B cell (primary cell): ENCODE data around the gene ANKRD31. TPM values are rescaled to one million over a fixed set of nuclear protein-coding genes. Genes with fewer than 3 reads are reported as not detected.

ENCODE experiments used
- ATAC-seq: fragments of 200-7000 bp; cut with Tn5 transposase; one replicate; pipeline ENCODE4 v1.10.0; 2021; ENCODE audit warnings: low read depth, mild to moderate bottlenecking, moderate number of reproducible peaks, moderate library complexity
- CTCF ChIA-PET: fragments of 350-600 bp; sonication (Branson Sonifier 250); formaldehyde crosslinking; loops from one replicate; lab custom pipeline; 2021; ENCODE audit warnings: antibody characterized with exemption, inconsistent platforms; lab: Charles Lee
- POLR2A ChIA-PET: fragments of 350-600 bp; sonication (Branson Sonifier 250); formaldehyde crosslinking; loops from one replicate; lab custom pipeline; 2021; ENCODE audit warnings: antibody characterized with exemption; lab: Charles Lee
- DNase-seq: peaks from one replicate; pipeline ENCODE4 v3.0.0; 2013
- H2AFZ ChIP-seq: 2 replicates; pipeline ENCODE4 v1.6.1; 2012; ENCODE audit warnings: mild to moderate bottlenecking, low read depth, low read length; ENCODE audit not compliant: insufficient read depth, poor library complexity, severe bottlenecking
- H3K27ac ChIP-seq, 2 donors: 1 replicate in 1 of 2; 2 replicates in 1 of 2; pipeline ENCODE4 v1.5.1; 2012 to 2013; ENCODE audit warnings: low read length in 2 of 2, mild to moderate bottlenecking in 2 of 2, moderate library complexity in 1 of 2
- H3K27me3 ChIP-seq, 4 experiments: fragments of 200-600 bp in 1 of 4; sonication (generic) in 1 of 4; replicated peaks in 1 of 4; 1 replicate in 2 of 4; 2 replicates in 2 of 4; pipeline versions ENCODE4 v1.6.1 to v1.7.0; 2013 to 2016; ENCODE audit warnings: low read length in 3 of 4, mild to moderate bottlenecking in 2 of 4, mixed read lengths in 1 of 4, moderate library complexity in 1 of 4; ENCODE audit not compliant: insufficient read depth in 4 of 4, control insufficient read depth in 3 of 4; ENCODE audit errors: control extremely low read depth in 1 of 4
- H3K36me3 ChIP-seq, 2 experiments: replicated peaks in 1 of 2; 1 replicate in 1 of 2; 2 replicates in 1 of 2; pipeline versions ENCODE4 v1.6.1 to v1.7.1; 2013; ENCODE audit warnings: low read length in 1 of 2; ENCODE audit not compliant: insufficient read depth in 2 of 2, control insufficient read depth in 1 of 2; ENCODE audit errors: control extremely low read depth in 1 of 2, extremely low read depth in 1 of 2
- H3K4me1 ChIP-seq, 2 donors: fragments of 200-600 bp in 1 of 2; sonication (generic) in 1 of 2; 1 replicate in 1 of 2; 2 replicates in 1 of 2; pipeline versions ENCODE4 v1.5.1 to v1.6.1; 2013 to 2017; ENCODE audit warnings: low read length in 2 of 2; ENCODE audit not compliant: control insufficient read depth in 2 of 2, insufficient read depth in 2 of 2
- H3K4me2 ChIP-seq: replicated peaks from 2 replicates; pipeline ENCODE3; 2012; ENCODE audit warnings: mild to moderate bottlenecking, low read depth, low read length; ENCODE audit not compliant: poor library complexity, severe bottlenecking
- H3K4me3 ChIP-seq, 5 experiments: fragments of 200-600 bp in 1 of 5; sonication (generic) in 1 of 5; 1 replicate in 3 of 5; 2 replicates in 2 of 5; pipeline versions ENCODE4 v1.5.1 to v1.7.0; 2011 to 2016; ENCODE audit warnings: low read length in 4 of 5, mild to moderate bottlenecking in 4 of 5, low read depth in 2 of 5, control low read depth in 1 of 5, moderate library complexity in 1 of 5; ENCODE audit not compliant: insufficient read depth in 1 of 5; ENCODE audit errors: control extremely low read depth in 1 of 5, extremely low read depth in 1 of 5
- H3K79me2 ChIP-seq: fragments of 200-600 bp; sonication (generic); one replicate; pipeline ENCODE4 v1.6.0; 2016; ENCODE audit warnings: low read length; ENCODE audit not compliant: control insufficient read depth, insufficient read depth
- H3K9ac ChIP-seq: fragments of 200-600 bp; sonication (generic); 2 replicates; pipeline ENCODE4 v1.6.1; 2017; ENCODE audit warnings: mild to moderate bottlenecking, low read length, moderate library complexity
- H3K9me3 ChIP-seq, 3 donors: one replicate each; pipeline versions ENCODE4 v1.6.1 to v1.7.1; 2013; ENCODE audit warnings: low read length in 2 of 3; ENCODE audit not compliant: control insufficient read depth in 2 of 3, insufficient read depth in 1 of 3; ENCODE audit errors: control extremely low read depth in 1 of 3
- H4K20me1 ChIP-seq: 2 replicates; pipeline ENCODE4 v1.6.0; 2012; ENCODE audit warnings: mild to moderate bottlenecking, low read length; ENCODE audit not compliant: insufficient read depth, control insufficient read depth, poor library complexity, severe bottlenecking
- H3K27ac Mint-ChIP-seq: one replicate; pipeline ENCODE4 v1.8.0; 2021; ENCODE audit warnings: mixed read lengths
- H3K27me3 Mint-ChIP-seq: one replicate; pipeline ENCODE4 v1.8.0; 2021; ENCODE audit warnings: mixed read lengths
- H3K4me1 Mint-ChIP-seq: one replicate; pipeline ENCODE4 v1.8.0; 2021; ENCODE audit warnings: mixed read lengths
- H3K4me3 Mint-ChIP-seq: one replicate; pipeline ENCODE4 v1.8.0; 2021; ENCODE audit warnings: mixed read lengths
- H3K9me3 Mint-ChIP-seq: one replicate; pipeline ENCODE4 v1.8.0; 2022; ENCODE audit warnings: mixed read lengths; ENCODE audit not compliant: insufficient read depth
- CTCF ChIP-seq: fragments of 200-600 bp; IDR thresholded peaks from one replicate; pipeline ENCODE4 v1.8.0; 2022; ENCODE audit warnings: antibody characterized with exemption, mild to moderate bottlenecking
- EZH2 ChIP-seq: IDR thresholded peaks from 2 replicates; pipeline ENCODE4 v1.6.1; 2012; ENCODE audit warnings: borderline replicate concordance, low read depth, mild to moderate bottlenecking, moderate library complexity, low read length; ENCODE audit not compliant: insufficient read depth, poor library complexity, severe bottlenecking
- intact Hi-C: fragments of 100-400 bp; cut with micrococcal nuclease; formaldehyde crosslinking; loops from one replicate; pipeline ENCODE4 v1.10.0; 2022
- polyA plus RNA-seq: library from polyadenylated mRNA; depleted of rRNA; stranded (reverse); fragments of >200 nt; gene quantifications from 2 replicates; pipeline ENCODE4 v1.2.3, GENCODE V29; 2012
- total RNA-seq, 2 donors: library from RNA; stranded (reverse); fragments of 120-200 nt in 1 of 2; gene quantifications; 1 replicate in 1 of 2; 2 replicates in 1 of 2; pipeline versions ENCODE4 v1.2.3 to v1.2.4, GENCODE V29; 2013 to 2022

ANKRD31 gene
- total and polyA plus RNA-seq, 2 donors (not counting 1 experiment from before 2014, with no cell fraction given), result 0.06 to 0.10 TPM

GRCh38 chr5:75156585-75156984 is 80.1 kb downstream of the ANKRD31 start:
- no peak for TF ChIP-seq CTCF
- TF ChIP-seq EZH2, result no peak
- Mint-ChIP-seq H3K27me3 (peaks cover 3% of the 10 kb centered on the region), H3K9me3 (peaks cover 17% of the 10 kb centered on the region), H3K27ac (no peak overlapping the region), H3K4me1 (no peaks in the 10 kb centered on the region), H3K4me3 (no peak overlapping the region)
- no peak overlapping the region for H3K27ac ChIP-seq
- no peaks in the 10 kb centered on the region for H3K79me2 ChIP-seq
- CTCF ChIA-PET, result no interaction called here
- H3K4me2 ChIP-seq, result no peak overlapping the region
- no peak overlapping the region for H3K9ac ChIP-seq
- H2AFZ ChIP-seq, result no peak overlapping the region
- H3K9me3 ChIP-seq, result peaks cover 0 to 8% (median 4%) of the 10 kb centered on the region in 3 donors
- ATAC-seq, result no peak
- H4K20me1 ChIP-seq, result no peaks in the 10 kb centered on the region
- no peaks in the 10 kb centered on the region for H3K4me1 ChIP-seq
- H3K27me3 ChIP-seq, result no peaks in the 10 kb centered on the region
- DNase-seq, result no peak
- POLR2A ChIA-PET, result no interaction called here
- intact Hi-C loops, result no loop called here
- no peak overlapping the region for H3K4me3 ChIP-seq
- no peaks in the 10 kb centered on the region for H3K36me3 ChIP-seq

GRCh38 chr5:75152860-75153259 is 83.8 kb downstream of the ANKRD31 start:
- H3K27ac ChIP-seq, result no peak overlapping the region
- POLR2A ChIA-PET, result no interaction called here
- H3K4me1 ChIP-seq, result no peaks in the 10 kb centered on the region
- peaks cover 3% of the 10 kb centered on the region for H3K27me3 Mint-ChIP-seq
- H4K20me1 ChIP-seq, result no peaks in the 10 kb centered on the region
- H3K4me2 ChIP-seq, result no peak overlapping the region
- H2AFZ ChIP-seq, result no peak overlapping the region
- DNase-seq (no peak), ATAC-seq (no peak)
- no peaks in the 10 kb centered on the region for H3K36me3 ChIP-seq
- CTCF ChIA-PET, result no interaction called here
- H3K4me3 Mint-ChIP-seq, result no peak overlapping the region
- H3K4me1 Mint-ChIP-seq, result no peaks in the 10 kb centered on the region
- intact Hi-C loops, result no loop called here
- no peak overlapping the region for H3K9ac ChIP-seq
- H3K79me2 ChIP-seq, result no peaks in the 10 kb centered on the region
- no peak overlapping the region for H3K27ac Mint-ChIP-seq
- peaks cover 2% of the 10 kb centered on the region for H3K9me3 Mint-ChIP-seq
- no peaks in the 10 kb centered on the region for H3K9me3 ChIP-seq
- TF ChIP-seq CTCF (no peak), EZH2 (no peak)
- no peaks in the 10 kb centered on the region for H3K27me3 ChIP-seq
- no peak overlapping the region for H3K4me3 ChIP-seq
